Activated naive CD4-positive, alpha-beta T cell treated with anti-CD3 and anti-CD28 coated beads for 36 hours (primary cell): Measurements from ENCODE around the gene SPTSSB. TPM values are rescaled to one million over a fixed set of nuclear protein-coding genes. Genes with fewer than 3 reads are reported as not detected.
A peak's percentile ranks its signal among the peaks of the same experiment; 100 is the strongest.

ENCODE experiments used
- CTCF ChIA-PET: fragments of 350-600 bp; sonication (Branson Sonifier 250); formaldehyde crosslinking; loops from one replicate; lab custom pipeline; 2021; ENCODE audit warnings: antibody characterized with exemption; lab: Charles Lee
- DNase-seq: peaks from one replicate; pipeline ENCODE4 v3.0.0-alpha.2; 2020
- H3K27ac Mint-ChIP-seq: one replicate; pipeline ENCODE4 v1.8.0; 2021; ENCODE audit warnings: mild to moderate bottlenecking, mixed read lengths
- H3K27me3 Mint-ChIP-seq: one replicate; pipeline ENCODE4 v1.8.0; 2021; ENCODE audit warnings: low read depth, mixed read lengths
- H3K36me3 Mint-ChIP-seq: one replicate; pipeline ENCODE4 v1.8.0; 2021; ENCODE audit warnings: low read depth, mixed read lengths
- H3K4me1 Mint-ChIP-seq: one replicate; pipeline ENCODE4 v1.8.0; 2021; ENCODE audit warnings: low read depth, mixed read lengths
- H3K4me3 Mint-ChIP-seq: one replicate; pipeline ENCODE4 v1.8.0; 2021; ENCODE audit warnings: mild to moderate bottlenecking, moderate library complexity, mixed read lengths
- H3K9me3 Mint-ChIP-seq: one replicate; pipeline ENCODE4 v1.8.0; 2021; ENCODE audit warnings: mixed read lengths
- intact Hi-C: fragments of 100-400 bp; cut with micrococcal nuclease; formaldehyde crosslinking; loops from one replicate; pipeline ENCODE4 v1.15.1; 2023
- total RNA-seq, 2 experiments: library from RNA; stranded (reverse); gene quantifications; one replicate each; pipeline ENCODE4 v1.2.3, GENCODE V29; 2021

SPTSSB gene
- total RNA-seq, 2 experiments from 2014 or later, result not detected

GRCh38 chr3:161389445-161390035 is 18.2 kb upstream of the SPTSSB start:
- Mint-ChIP-seq H3K27ac (no peak overlapping the region), H3K4me1 (peaks cover 30% of the 10 kb centered on the region), H3K9me3 (no peaks in the 10 kb centered on the region), H3K4me3 (no peak overlapping the region), H3K27me3 (no peaks in the 10 kb centered on the region), H3K36me3 (no peaks in the 10 kb centered on the region)
- DNase-seq, result no peak
- CTCF ChIA-PET, result no interaction called here
- intact Hi-C loops, result no loop called here

DNA sequence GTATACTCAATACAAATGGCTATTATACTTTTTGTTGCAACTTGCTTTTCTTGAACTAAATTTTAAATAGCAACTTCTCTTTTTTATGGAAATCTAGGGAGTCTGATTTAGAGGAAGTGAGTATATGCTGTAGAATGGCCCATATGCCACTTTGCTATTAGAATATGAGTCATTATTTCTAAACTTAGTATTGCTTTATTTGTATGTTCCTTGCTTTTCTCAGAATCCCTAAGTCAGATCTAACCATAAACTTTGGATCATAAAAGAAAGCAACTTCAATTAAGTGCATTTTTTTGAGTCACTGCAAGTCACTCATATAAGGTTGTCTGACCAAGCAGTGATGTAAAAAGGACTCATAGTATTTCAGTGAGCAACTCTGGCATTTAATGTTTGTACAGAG is 17.5 kb upstream of the SPTSSB start:
- CTCF ChIA-PET, result interaction anchor here (0.9 kb wide), 1 partner anchor 84 kb away, joined by 3 read pairs; no protein-coding TSS in a partner anchor
- Mint-ChIP-seq H3K4me1 (peaks cover 23% of the 10 kb centered on the region), H3K36me3 (no peaks in the 10 kb centered on the region), H3K9me3 (no peaks in the 10 kb centered on the region), H3K27ac (no peak overlapping the region), H3K4me3 (no peak overlapping the region), H3K27me3 (peaks cover 5% of the 10 kb centered on the region)
- intact Hi-C loops, result no loop called here
- no peak for DNase-seq

GRCh38 chr3:161386991-161387770 is 15.9 kb upstream of the SPTSSB start:
- Mint-ChIP-seq H3K36me3 (no peaks in the 10 kb centered on the region), H3K27me3 (peaks cover 5% of the 10 kb centered on the region), H3K27ac (no peak overlapping the region), H3K4me3 (no peak overlapping the region), H3K4me1 (peaks cover 11% of the 10 kb centered on the region), H3K9me3 (no peaks in the 10 kb centered on the region)
- no peak for DNase-seq
- intact Hi-C loops, result no loop called here
- CTCF ChIA-PET, result interaction anchor here (0.7 kb wide), 1 partner anchor 14 kb away, joined by 3 read pairs; no protein-coding TSS in a partner anchor

GRCh38 chr3:161372321-161373260 is 1.3 kb upstream of the SPTSSB start:
- peaks cover 8% of the 10 kb centered on the region for H3K4me1 Mint-ChIP-seq
- intact Hi-C loops, result loop anchor here (1.0 kb wide), 3 partner anchors 23 to 37 kb away; no protein-coding TSS in a partner anchor
- no peaks in the 10 kb centered on the region for H3K36me3 Mint-ChIP-seq
- H3K27ac Mint-ChIP-seq, result no peak overlapping the region
- CTCF ChIA-PET, result interaction anchor here (0.5 to 1.6 kb wide), 7 partner anchors 9 to 96 kb away, joined by 3 to 6 read pairs (median 3); no protein-coding TSS in a partner anchor
- peak overlapping the region; percentile 79 for H3K4me3 Mint-ChIP-seq
- DNase-seq, result peak; percentile 48
- peaks cover 22% of the 10 kb centered on the region for H3K27me3 Mint-ChIP-seq
- no peaks in the 10 kb centered on the region for H3K9me3 Mint-ChIP-seq

GRCh38 chr3:161369531-161369930 is 1.8 kb downstream of the SPTSSB start:
- Mint-ChIP-seq H3K27ac (no peak overlapping the region), H3K4me1 (peaks cover 8% of the 10 kb centered on the region), H3K4me3 (no peak overlapping the region), H3K9me3 (no peaks in the 10 kb centered on the region), H3K36me3 (no peaks in the 10 kb centered on the region), H3K27me3 (peaks cover 22% of the 10 kb centered on the region)
- CTCF ChIA-PET, result interaction anchor here (1.0 to 1.5 kb wide), 2 partner anchors 11 to 53 kb away, joined by 3 read pairs; no protein-coding TSS in a partner anchor
- no peak for DNase-seq
- intact Hi-C loops, result no loop called here

GRCh38 chr3:161366094-161366493 is 5.2 kb downstream of the SPTSSB start:
- Mint-ChIP-seq H3K9me3 (no peaks in the 10 kb centered on the region), H3K27ac (no peak overlapping the region), H3K36me3 (no peaks in the 10 kb centered on the region), H3K4me3 (no peak overlapping the region), H3K4me1 (peaks cover 1% of the 10 kb centered on the region), H3K27me3 (peaks cover 12% of the 10 kb centered on the region)
- CTCF ChIA-PET, result no interaction called here
- intact Hi-C loops, result no loop called here
- no peak for DNase-seq

- CTCF ChIA-PET, result interaction anchor here (0.8 to 1.0 kb wide), 2 partner anchors 12 to 62 kb away, joined by 3 read pairs; no protein-coding TSS in a partner anchor
- H3K4me3 Mint-ChIP-seq, result no peak overlapping the region
- H3K27me3 Mint-ChIP-seq, result no peaks in the 10 kb centered on the region
- no peaks in the 10 kb centered on the region for H3K36me3 Mint-ChIP-seq
- no peak overlapping the region for H3K27ac Mint-ChIP-seq
- intact Hi-C loops, result no loop called here
- no peaks in the 10 kb centered on the region for H3K9me3 Mint-ChIP-seq
- no peak for DNase-seq
- no peaks in the 10 kb centered on the region for H3K4me1 Mint-ChIP-seq
These were observed 12.8 kb downstream of the SPTSSB start for GRCh38 chr3:161358488-161358887.

- H3K36me3 Mint-ChIP-seq, result no peaks in the 10 kb centered on the region
- no peak overlapping the region for H3K4me3 Mint-ChIP-seq
- no peaks in the 10 kb centered on the region for H3K27me3 Mint-ChIP-seq
- intact Hi-C loops, result no loop called here
- no peak for DNase-seq
- H3K4me1 Mint-ChIP-seq, result no peaks in the 10 kb centered on the region
- CTCF ChIA-PET, result no interaction called here
- no peaks in the 10 kb centered on the region for H3K9me3 Mint-ChIP-seq
- H3K27ac Mint-ChIP-seq, result no peak overlapping the region
These were observed 15.0 kb downstream of the SPTSSB start for GRCh38 chr3:161356287-161356686.

DNA sequence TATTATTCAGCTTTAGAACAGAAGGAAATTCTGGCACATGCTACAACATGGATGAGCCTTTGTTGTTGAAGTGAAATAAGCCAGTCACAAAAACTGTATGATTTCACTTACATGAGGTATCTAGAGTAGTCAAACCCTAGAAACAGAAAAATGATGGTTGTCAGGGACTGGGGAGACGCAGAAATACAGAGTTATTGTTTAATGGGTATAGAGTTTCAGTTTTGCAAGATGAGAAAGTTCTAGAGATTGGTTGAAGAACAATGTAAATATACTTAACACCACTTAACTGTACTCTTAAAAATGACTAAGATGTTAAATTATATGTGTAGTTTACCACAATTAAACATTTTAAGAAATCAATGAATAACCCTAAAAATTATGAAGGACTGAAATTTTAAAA is 15.8 kb downstream of the SPTSSB start:
- Mint-ChIP-seq H3K4me3 (no peak overlapping the region), H3K27me3 (no peaks in the 10 kb centered on the region), H3K36me3 (no peaks in the 10 kb centered on the region), H3K27ac (no peak overlapping the region), H3K9me3 (no peaks in the 10 kb centered on the region), H3K4me1 (no peaks in the 10 kb centered on the region)
- no peak for DNase-seq
- CTCF ChIA-PET, result no interaction called here
- intact Hi-C loops, result no loop called here

GRCh38 chr3:161354554-161354953 is 16.8 kb downstream of the SPTSSB start:
- peaks cover 9% of the 10 kb centered on the region for H3K4me1 Mint-ChIP-seq
- no peaks in the 10 kb centered on the region for H3K27me3 Mint-ChIP-seq
- no peak overlapping the region for H3K4me3 Mint-ChIP-seq
- intact Hi-C loops, result no loop called here
- no peaks in the 10 kb centered on the region for H3K36me3 Mint-ChIP-seq
- H3K9me3 Mint-ChIP-seq, result no peaks in the 10 kb centered on the region
- no peak overlapping the region for H3K27ac Mint-ChIP-seq
- DNase-seq, result no peak
- CTCF ChIA-PET, result no interaction called here

DNA sequence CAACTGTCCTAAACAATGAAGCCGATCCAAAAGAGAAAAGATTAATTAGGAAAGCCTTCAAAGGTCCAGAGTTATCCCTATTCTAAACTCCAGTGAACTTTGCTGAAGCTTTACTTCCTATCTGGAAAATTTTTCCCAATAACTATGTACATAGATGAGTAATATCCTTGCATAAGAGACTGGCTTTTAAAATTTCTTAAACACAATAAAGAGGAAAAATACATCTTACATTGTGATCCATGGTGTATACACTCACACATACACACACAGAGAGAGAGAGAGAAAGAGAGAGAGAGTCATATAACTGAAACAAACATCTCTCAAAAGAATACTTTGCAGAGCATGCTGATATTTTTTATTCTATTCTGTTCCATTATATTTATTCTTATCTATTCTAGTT is 20.0 kb downstream of the SPTSSB start:
- peaks cover 27% of the 10 kb centered on the region for H3K4me1 Mint-ChIP-seq
- no peaks in the 10 kb centered on the region for H3K9me3 Mint-ChIP-seq
- H3K27me3 Mint-ChIP-seq, result no peaks in the 10 kb centered on the region
- intact Hi-C loops, result no loop called here
- no peak overlapping the region for H3K4me3 Mint-ChIP-seq
- no peaks in the 10 kb centered on the region for H3K36me3 Mint-ChIP-seq
- H3K27ac Mint-ChIP-seq, result no peak overlapping the region
- CTCF ChIA-PET, result interaction anchor here (1.9 kb wide), 1 partner anchor 76 kb away, joined by 6 read pairs; no protein-coding TSS in a partner anchor
- no peak for DNase-seq

- intact Hi-C loops, result loop anchor here (1.0 kb wide), 2 partner anchors 44 to 130 kb away; partner anchors contain the start of gene NMD3
- CTCF ChIA-PET, result interaction anchor here (1.1 kb wide), 1 partner anchor 59 kb away, joined by 4 read pairs; no protein-coding TSS in a partner anchor
These were observed 20.4 kb downstream of the SPTSSB start for GRCh38 chr3:161350916-161351315.

More at GRCh38 chr3:161350916-161351315, 20.4 kb downstream of the SPTSSB start:
- no peak overlapping the region for H3K27ac Mint-ChIP-seq
- H3K36me3 Mint-ChIP-seq, result no peaks in the 10 kb centered on the region
- H3K9me3 Mint-ChIP-seq, result no peaks in the 10 kb centered on the region
- no peak overlapping the region for H3K4me3 Mint-ChIP-seq
- H3K4me1 Mint-ChIP-seq, result peaks cover 27% of the 10 kb centered on the region
- no peaks in the 10 kb centered on the region for H3K27me3 Mint-ChIP-seq
- DNase-seq, result no peak
